GM21825 (cell line): ENCODE results near the gene TMA7.

ENCODE experiments used
- ATAC-seq: cut with Tn5 transposase; IDR thresholded peaks from one replicate; pipeline ENCODE4 v1.9.1; 2021; ENCODE audit warnings: mild to moderate bottlenecking, moderate library complexity; ENCODE audit not compliant: unreplicated experiment

Gene TMA7

GRCh38 chr3:48408823-48409281 lies 31.2 kb upstream of the TMA7 start:
- no peak for ATAC-seq

DNA sequence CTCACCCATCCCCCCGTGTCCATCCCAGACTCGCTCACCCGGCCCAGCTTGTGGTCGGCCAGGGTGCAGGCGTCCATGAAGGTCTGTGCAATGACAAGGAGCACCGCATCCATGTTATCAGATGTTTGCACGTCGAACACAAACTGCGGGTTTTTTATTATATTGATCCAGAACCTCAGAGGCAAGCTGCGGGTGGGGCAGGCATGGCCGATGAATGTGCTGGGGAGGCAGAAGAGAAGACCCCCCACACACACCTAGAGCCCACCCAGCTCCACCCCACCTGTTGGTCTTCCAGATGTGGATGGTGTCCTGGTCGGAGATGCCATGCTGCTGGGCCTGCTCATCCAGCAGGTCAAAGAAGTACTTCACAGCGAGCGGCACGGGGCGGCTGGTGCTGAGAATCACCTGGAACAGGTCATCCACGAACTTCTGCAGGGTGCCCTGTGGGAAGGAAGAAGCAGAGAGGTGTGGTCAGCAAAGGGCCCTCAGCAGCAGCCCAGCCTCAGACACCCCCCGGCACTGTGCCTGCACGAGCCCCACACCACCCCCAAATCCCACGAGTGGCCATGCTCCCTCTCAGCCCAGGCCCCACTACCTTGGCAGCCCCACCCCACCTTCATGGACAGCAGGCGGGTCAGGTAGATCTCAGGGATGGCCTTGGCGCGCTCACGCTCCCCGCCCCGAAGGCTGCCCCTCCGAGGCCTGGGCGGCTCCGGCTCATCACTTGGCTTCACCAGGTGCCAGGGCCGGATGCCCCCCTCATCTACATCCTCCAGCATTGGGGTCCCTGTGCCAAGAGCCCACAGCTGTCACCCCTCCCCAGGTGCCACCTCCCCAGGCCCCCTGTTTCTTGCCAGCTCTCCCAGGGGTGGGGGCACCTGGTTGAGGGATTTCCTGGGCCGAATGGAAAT lies 30.5 kb upstream of the TMA7 start:
- no peak for ATAC-seq

DNA sequence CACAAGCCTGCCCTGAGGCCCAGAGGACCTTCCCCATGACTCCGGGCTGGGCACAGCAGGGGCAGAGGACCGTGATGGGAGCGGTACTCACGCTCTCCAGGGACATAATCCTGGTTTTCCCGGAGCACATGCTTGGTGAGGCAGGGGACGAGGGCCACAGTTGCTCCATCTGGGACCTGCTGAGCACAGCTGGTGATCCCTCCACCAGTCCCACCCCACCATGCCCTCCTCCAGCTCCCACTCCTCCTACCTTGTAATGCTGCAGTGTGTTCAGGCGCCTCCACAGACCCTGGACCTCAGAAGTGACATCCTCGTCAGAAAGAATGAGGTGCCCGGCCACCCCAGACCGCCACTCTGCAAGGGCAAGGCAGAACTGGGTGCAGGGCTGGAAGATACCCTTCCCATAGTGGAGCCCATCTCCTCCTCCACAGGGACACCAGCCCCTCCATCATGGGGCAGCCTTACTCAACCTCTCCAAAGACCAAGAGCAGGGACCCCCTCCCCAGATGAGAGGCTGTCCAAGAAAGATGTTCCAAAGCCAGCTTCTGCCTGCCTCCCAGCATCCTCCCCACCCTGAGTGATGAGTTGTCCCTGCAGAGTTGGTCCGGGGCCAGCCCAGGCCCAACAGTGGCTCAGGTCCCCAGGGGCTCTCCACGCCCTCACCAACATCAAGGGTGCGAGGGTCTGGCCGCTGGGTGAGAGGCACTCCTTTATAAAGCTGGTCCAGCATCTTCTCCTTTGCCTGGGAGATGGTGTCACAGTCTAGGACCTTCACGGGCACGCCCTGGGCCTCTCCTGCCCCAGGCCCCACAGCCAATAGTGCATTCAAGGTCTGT lies 29.6 kb upstream of the TMA7 start:
- no peak for ATAC-seq

- no peak for ATAC-seq
These were observed 28.9 kb upstream of the TMA7 start for GRCh38 chr3:48411041-48411588.

GRCh38 chr3:48411606-48412374 lies 28.3 kb upstream of the TMA7 start:
- ATAC-seq: no peak

- ATAC-seq: no peak
These were observed 27.6 kb upstream of the TMA7 start for GRCh38 chr3:48412375-48413001.

GRCh38 chr3:48413086-48413485 lies 27.0 kb upstream of the TMA7 start:
- ATAC-seq: no peak

GRCh38 chr3:48413611-48414010 lies 26.4 kb upstream of the TMA7 start:
- no peak for ATAC-seq

DNA sequence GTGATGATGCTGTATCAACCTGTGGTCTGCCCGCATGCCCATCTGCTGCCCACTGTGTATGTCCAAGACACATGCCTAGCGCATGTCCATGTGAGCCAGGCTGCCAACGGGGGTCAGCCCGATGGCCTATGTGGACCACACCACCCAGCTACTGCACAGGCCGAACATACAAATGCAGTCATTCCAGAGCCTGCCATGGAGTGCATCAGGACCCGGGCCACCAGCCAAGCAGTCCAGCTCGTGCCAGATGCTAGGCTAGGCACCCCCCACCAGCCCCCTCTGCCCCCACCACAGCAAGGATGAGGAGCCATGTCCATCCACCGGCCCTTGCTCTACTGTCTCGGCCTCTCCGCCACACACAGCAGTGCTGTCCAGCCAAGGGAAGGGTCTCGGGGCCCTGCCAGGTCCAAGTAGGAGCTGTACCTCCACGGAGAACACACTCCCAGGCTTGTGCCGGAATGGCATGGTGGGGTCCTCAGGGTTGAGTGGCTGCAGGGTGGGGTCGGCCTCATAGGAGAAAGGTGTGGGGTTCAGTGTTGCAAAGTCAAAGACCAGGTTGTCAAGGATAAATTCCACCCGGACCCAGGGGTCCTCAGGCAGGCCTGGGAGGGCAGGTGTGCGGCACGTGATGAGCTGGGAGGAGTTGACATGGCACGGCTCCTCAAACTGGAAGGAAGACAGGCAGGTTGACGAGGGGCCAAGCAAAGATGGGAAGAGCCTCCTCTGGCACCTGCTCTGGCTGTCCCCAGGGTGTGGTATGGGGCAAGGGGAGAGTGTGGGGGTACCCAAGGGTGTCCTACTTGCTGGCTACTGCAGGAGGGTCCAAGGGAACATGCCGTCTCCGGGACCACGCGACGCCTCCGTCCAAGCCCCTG lies 25.4 kb upstream of the TMA7 start:
- no peak for ATAC-seq

DNA sequence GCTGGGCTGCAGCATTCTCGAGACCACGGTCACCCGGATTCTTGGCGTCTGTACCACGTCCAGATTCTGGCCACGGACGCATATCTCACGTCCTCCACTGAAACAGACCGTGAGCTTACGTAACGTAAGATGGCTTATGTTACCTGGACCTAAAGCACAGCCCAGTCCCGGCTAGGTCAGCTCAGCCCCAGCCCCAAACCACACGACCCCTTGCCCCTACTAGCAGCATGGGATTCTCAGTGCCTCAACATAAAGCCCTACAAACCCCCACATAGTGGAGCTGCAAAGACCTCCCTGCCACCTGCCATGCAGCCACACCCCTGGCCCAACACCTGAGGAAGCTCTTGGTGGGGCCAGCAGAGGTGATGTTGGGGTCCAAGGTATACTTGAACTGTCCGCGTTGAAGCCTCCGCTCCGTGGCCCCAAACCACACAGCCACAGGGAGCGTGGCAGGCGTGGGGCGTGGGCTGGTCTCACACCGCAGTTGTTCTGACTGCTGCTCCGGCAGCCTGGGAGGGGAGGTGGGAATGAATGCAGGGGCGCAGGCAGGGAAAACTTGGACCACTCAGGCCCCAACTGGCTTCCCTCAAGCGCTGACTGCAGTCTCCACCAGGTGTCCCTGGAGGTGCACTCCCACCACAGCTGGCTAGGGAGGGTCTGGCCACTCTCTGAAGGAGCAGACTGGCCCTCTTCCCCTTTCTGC lies 24.7 kb upstream of the TMA7 start:
- ATAC-seq: no peak

DNA sequence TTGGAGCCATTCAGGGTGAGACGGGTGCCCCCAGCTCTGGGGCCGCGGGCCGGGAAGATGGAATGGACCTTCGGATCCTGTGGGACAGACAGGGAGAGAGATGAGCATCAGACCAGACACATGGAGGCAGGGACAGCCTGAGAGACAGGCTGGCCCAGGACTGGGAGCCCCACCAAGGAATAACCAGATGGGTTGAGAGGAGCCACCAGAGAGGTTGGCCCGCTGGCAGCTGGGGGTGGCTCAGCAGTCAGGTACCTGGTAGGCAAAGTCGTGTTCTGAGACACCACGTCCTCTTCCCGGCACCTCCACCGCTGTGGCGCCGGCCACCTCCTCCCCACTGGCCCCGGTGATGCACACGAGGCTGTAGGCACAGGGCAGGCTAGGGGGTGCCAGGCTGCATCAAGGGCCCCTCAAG lies 24.0 kb upstream of the TMA7 start:
- ATAC-seq: no peak

DNA sequence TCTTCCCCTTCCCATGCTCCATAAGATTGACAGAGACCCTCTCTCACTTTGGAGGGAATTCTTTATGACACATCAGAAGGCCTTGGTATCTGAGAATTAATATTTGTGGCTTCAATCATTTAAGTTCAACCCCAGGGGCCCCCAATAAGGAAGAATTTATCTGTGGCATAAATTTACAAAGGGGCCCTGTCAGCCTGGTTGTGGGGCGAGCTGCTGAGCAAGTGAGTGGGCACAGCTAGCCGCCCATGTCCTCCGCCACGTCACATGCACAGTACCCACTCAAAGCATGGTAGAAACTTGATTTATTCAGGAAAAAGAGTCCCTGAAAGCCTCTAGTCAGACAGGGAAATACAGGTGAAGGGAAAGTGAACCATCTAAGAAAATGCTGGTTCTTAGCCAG lies 23.5 kb upstream of the TMA7 start:
- no peak for ATAC-seq

DNA sequence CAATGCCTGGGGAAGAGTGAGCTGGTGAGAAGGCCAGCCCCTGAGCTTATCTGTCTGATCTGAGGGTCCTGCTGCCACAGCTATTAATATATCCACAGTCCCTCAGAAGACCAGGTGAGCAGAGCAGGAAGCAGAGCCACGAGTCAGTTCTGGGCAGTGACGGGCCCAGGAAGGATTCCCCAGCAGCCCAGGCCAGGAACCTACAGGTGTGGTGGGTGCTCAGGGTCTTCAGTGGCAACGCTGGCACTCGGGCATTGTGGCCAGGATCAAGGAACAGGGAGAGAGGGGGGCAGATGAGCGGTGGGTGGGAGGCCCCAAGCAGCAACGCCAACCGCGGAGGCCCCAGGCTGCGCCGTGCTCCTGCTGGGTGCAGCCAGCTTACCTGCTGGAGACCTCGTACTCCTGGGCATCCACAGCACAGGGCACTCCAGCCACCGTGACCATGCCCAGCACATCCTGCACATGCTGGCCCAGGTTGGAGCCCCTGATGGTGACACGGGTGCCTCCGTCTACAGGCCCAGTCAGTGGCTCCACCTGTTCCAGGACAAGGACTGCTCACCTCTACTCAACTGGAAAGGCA lies 22.4 kb upstream of the TMA7 start:
- ATAC-seq: no peak

- ATAC-seq: no peak
These were observed 21.9 kb upstream of the TMA7 start for GRCh38 chr3:48418140-48418539.

DNA sequence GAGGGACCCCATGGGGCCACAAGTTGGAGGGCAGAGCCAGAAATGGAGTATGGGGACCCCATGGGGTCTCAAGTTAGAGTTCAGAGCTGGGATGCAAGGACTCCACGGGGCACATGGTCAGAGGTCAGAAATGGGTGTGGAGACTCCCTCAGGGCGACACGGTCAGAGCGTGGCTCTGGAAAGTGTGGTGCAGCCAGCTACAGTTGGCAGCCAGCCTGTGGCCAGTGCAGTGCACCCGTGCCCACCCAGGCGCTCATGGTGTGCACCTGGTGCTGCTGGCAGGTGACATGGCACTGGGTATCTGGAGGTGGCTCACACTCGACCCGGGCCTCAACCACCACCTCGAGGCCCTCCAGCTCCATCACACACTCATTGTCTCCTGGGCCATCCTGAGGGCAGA lies 21.4 kb upstream of the TMA7 start:
- no peak for ATAC-seq

- ATAC-seq: no peak
These were observed 20.9 kb upstream of the TMA7 start for GRCh38 chr3:48419149-48419548.

DNA sequence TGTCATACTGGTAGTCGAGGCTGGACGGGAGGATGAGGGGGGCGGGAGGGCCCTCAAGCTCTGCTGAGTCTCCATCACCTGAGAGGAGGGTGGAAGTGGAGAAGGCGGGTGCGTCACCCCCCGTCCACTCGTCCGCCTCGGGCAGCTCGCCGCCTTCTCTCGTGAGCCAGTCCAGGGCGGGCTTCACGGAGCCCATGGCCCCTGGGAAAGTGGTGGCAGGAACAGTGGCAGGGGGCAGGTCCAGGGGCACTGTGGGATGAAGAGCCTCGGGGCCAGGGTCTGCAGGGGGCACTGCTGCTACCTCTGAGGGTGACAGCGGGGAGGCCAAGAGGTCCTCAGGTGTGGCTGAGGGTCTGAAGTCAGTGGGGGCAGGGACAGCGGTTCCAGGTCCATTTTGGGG lies 20.5 kb upstream of the TMA7 start:
- ATAC-seq: no peak

- no peak for ATAC-seq
These were observed 19.5 kb upstream of the TMA7 start for GRCh38 chr3:48420561-48420960.
